Activated T-helper 1 cell treated with anti-CD3 and anti-CD28 coated beads, Interleukin-2, amount 50 U/mL, for 16 hours (primary cell): ENCODE measurements around the gene SLC5A10.

ENCODE experiments used
- DNase-seq, 2 donors: peaks; one replicate each; pipeline ENCODE4 v3.0.0-alpha.2; 2020; ENCODE audit warnings: low read depth in 1 of 2, low spot score in 1 of 2

The SLC5A10 gene

DNA sequence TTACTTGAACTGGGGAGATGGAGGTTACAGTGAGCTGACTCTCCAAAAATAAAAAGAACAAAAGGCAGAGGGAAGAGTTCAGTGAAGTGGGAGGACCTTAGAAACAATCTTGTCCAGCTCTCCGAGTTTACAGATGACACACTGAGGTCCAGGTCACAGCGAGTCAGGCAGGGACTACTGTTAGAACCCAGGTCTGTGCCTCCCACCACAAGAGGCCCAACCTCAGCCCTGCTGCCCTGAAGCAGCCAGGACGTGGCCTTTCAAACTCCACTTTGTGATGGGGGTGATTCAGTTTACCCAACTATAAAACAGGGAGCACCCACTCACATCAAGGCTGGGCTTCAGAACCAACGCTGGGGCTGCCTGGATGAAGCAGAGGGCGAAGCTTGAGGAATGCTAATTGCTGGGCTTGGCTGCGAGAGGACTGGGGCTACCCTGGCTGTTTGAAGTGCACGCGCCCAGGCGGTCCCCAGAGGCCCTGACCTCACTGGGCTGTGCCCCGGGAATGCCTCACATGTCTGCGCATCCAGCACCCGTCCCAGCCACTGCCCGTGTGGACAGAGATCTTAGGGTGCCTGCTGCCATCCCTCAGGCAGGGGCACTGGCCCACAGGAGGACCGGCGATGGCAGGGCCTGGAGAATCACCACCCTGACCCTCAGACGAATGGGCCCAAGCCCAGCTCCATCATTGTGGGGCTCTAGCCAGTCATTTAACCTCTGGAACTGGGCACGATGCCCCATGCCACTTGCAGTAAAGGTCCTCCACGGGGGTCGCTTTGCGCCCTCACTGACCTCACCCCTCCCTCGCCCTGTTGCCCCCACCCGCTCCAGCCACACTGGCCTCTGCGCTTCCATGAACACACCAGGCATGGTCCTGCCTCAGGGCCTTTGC is 11.4 kb downstream of the SLC5A10 start:
- DNase-seq, result no peak

DNA sequence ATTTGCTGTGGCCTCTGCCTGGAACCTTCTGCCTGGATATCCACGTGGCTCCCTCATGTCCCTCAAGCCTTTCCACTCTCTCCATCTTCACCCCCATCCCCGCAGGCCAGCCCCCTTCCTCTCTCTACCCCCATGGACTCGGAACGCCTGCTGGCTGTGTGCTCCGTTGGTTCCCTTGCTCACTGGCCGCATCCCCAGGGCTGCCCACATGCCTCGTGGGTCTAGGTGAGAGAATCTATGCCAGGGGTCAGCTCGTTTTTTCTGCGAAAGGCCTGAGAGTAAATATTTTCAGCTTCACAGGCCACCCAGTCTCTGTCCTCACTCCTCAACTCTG is 12.0 kb downstream of the SLC5A10 start:
- no peak for DNase-seq

DNA sequence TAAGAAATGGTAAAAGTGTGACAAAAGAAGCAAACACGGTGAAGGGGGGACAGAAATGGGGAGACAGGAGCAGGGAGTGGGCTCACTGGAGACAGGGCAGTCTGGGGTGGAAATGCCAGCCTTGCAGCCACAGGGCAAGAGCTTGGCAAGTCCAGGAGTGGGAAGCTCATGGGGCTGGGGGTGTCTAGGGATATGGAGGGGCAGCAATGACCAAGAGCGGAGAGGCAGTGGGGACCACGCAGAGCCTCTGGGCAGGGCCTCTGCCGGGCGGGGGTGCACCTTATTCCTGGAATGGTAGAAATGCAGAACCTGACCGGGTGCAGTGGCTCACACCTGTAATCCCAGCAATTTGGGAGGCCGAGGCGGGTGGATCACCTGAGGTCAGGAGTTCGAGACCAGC is 12.6 kb downstream of the SLC5A10 start:
- DNase-seq, result no peak

DNA sequence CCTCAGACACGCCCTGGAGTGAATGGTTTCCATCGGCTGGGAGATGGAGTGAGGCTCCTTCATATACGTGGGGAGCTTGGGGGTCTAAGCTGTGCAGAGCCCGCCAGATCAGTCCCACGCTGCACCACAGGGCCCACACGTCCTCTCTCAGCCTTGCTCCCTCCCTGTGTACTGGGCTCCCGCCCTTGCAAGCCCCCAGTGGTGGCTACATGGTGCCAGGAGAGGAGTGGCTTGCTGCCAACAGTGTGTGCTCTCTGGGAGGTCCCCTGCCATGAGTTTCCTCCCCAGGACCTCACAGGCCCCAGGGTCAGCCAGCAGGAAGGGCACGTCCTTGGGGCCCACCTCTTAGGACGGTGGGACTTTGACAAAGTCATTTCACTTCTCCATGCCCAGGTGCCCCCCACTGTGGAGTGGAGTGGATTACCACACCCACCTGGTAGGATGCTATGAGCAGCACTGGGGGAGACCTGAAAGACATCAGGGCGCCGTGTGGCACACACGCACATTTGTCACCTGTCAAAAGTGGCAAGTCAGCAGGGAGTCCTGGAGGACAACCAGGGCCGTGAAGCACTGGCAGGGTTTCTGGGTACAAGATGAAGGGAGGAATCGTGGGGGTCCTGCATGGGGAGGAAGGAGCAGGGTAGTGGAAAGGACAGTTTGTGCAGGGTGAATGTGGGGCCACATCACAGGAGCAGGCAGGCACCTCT is 13.7 kb downstream of the SLC5A10 start:
- no peak for DNase-seq

DNA sequence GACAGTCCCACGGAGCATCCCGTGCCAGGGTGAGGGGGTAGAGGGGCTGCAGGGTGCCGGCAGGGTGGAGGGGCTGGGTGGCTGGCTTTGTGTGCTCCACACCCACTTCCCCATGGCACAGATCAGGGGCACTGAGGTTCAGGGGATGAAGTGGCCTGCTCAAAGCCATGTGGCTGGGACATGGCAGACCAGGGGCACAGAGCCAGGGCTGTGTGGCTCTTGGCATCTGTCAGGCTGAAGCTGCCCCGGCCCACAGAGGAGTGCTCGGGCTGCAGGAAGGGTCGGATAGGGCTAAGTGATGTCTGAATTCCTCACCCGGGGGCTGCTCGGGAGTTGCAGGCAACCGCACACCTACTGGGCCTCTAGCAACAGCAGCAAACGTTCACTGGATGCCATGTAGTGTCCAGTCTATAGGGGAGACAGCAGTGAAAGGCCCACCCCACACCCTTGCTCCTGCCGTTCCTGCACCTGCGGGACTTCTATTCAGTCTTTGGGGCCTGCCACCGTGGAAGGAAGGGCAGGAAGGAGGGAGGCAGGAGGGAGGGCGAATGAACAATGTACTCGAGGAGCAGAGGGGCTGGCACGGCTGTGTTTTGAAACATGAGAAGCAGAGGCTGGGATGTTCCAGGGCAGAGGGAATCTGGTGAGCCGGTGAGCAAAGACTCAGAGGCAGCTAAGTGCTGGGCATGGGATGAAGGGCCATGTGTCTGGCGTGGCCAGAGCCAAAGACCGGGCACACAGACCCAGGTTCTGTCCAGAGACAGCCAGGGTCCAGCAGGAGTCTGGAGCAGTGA is 15.1 kb downstream of the SLC5A10 start:
- no peak for DNase-seq

DNA sequence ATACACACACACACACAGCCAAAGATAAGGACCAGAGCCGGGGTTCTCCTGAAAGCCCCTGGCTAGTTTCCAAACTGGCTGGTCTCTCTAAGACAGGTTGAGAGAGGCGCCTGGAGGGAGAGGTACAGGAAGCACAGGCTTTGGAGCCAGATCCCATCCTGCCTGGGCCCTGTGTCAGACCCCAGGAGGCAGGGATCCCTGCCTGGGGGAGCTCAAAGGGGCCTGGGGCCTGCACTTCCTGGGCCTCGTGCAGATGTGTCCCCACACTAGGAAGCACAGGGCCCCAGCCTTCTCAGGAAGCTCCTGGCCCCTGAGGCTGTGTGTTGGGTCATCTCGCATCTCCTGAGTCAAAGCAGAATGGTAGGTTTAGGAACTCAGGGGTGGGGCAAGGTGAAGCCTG is 16.0 kb downstream of the SLC5A10 start:
- DNase-seq, result no peak

DNA sequence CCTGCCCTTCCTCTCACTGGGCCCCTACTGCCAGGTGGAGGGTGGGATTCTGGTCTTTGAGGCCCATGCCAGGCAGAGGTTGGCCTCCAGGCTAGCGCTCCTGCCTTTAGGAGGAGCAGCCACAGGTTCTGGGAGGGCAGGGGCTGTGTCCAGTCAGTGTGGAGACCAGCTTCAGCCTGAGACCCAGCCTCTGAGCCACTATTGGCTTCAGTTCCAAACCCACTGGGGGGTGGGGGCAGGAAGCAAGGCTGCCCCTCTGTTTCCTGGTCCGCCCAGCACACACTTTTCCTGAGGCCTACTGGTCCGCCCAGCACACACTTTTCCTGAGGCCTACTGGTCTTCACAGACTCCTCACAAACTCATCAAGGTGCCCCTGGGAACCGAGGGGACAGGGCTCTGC is 16.4 kb downstream of the SLC5A10 start:
- DNase-seq, result no peak

DNA sequence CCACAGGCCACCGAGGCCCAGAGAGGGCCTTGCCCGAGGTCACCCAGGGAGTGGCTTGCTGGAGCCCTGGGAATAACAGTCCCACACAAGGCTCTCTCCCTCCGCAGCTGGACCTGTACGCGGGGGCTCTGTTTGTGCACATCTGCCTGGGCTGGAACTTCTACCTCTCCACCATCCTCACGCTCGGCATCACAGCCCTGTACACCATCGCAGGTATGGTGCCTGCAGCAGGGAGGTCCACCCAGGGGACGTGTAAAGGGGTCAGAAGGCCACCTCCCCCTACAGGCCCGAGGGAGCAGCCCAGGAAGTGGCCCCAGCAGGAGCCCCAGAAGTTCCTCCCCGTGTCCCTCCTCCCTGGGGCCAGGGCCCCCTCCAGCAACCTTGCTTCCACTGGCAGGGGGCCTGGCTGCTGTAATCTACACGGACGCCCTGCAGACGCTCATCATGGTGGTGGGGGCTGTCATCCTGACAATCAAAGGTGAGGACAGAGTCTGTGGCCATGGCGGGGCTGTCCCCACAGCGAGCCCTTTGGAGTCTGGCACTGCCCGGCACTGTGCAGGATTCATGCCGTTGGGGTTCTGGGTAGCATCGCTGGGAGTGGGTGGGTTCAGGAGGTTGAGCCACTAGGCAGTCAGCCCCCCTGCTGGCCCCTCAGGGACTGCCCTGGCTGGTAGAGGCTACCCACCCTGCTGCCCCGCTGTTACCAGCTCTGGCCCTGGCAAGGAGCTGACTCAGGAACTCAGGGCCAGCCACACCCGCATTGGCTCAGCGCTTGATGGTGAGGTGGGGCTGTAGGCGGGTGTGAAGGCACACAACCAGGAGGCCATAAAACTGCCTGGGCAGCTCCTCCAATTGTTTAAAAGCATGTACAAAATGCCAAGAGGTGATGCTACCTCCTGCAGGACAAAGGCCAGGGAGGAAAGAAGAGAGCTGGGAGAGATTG is 17.3 kb downstream of the SLC5A10 start:
- no peak for DNase-seq

DNA sequence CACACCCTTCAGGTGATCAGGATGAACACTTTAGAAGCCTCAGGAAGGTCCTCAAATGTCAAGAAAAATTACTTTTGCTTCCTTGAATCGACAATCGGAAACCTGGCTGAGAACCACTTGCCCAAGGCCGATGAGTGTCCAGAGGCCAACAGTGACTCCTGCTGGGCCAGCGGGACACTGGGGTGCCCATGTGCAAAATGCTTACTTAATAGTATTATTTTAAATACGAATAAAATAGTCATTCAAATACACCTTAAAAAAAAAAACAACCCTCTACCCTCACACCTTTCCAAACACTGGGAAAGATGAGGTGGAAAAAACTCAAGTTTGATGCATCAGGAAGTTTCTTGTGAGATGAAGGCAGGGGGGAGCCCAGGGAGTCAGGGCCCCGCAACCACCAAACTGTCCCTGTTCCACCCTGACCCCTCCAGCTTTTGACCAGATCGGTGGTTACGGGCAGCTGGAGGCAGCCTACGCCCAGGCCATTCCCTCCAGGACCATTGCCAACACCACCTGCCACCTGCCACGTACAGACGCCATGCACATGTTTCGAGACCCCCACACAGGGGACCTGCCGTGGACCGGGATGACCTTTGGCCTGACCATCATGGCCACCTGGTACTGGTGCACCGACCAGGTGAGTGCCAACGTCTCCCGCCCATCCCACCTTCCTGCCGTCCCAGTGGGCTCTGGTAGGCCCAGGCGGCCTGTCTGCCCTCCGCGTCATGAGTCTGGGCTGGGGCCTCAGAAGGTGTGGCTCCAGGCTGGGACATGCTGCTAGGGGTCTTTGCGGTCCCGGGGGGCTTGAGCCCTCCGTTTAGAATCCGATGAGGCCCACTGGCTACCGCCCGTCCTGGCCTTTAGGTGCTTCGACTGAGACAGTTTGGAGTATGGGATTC is 18.9 kb downstream of the SLC5A10 start:
- no peak for DNase-seq

DNA sequence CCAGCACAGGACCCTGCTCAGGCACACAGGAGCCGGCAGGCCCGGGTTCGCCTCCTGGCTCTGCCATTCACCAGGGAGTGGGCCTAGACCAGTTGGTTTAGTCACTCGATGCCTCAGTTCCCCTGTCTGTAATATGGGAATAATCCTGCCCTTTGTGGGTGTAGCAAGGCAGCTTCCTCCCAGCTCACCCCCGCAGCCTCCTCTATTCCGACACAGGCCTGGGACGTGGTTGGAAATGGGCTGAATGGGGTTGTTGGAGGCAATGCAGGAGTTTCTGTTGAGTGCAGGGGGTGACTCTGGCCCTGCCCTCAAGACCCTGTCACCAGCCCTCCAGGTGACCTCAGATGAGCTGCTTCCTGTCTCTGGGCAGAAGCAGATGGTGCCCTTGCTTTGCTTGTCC is 19.8 kb downstream of the SLC5A10 start:
- no peak for DNase-seq

DNA sequence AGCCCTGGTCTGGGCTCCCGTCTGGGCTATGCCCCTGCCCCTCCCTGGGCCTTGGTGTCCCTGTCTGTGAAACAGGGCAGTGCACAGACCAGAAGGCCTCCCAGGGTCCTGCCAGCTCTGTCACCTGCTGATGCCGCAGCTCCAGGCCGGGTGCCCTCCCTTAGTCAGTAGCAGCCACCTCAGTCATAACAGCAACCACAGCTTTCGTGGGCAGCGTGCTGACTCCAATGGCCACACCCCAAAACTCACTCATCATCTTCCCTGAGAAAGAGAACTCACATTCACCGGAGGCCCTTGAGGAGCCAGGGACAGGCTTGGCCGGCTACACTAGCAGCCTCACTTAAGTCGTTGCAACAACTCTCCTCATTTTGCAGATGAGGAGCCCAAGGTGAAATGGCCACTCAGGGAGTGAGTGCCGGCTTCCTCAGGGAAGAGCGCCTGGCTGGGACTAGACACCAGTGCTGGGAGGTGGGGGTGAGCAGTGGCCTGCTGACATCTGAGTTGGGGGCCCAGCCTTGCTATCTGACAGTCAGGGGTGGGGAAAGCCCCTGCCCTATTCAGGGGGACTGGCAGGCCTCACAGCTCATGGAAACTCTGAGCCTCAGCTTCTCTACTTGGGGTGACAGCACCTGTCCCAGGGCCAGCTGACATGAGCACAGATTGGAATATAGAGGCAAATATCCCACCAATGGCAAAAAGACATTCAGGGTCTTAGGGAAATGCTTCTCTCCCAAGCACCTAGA is 22.6 kb downstream of the SLC5A10 start:
- DNase-seq, result no peak

DNA sequence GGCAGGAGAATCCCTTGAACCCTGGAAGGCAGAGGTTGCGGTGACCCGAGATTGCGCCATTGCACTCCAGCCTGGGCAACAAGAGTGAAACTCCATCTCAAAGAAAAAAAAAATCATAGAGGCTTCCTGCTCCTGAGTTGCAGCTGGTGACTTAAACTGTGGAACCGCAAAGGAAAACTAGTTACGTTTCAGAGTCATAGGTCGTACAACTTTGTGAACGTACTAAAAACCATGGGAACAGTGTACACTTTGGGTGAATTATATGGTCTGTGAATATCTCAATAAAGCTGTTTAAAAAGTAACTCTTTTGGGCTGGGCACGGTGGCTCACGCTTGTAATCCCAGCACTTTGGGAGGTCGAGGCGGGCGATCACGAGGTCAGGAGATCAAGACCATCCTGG is 23.6 kb downstream of the SLC5A10 start:
- DNase-seq, result no peak

DNA sequence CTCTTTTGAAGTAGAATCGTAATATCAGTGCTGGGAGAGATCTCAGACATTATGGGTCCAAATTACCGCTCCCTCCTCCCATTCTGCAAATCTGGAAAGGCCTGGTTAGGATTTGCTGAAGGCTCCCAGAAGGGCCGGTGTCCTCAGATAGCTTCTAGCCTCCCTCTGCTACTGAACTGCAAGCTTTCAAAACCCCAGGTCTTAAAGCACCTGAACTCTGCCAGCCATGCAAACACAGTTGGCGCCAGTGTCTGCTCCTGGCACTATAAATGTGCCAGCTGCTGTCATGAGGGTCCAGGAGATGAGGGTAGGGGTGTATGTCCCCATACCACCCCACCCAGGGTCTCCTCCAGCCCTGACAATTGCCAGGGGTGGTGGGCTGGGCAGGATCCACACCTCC is 24.2 kb downstream of the SLC5A10 start:
- no peak for DNase-seq

DNA sequence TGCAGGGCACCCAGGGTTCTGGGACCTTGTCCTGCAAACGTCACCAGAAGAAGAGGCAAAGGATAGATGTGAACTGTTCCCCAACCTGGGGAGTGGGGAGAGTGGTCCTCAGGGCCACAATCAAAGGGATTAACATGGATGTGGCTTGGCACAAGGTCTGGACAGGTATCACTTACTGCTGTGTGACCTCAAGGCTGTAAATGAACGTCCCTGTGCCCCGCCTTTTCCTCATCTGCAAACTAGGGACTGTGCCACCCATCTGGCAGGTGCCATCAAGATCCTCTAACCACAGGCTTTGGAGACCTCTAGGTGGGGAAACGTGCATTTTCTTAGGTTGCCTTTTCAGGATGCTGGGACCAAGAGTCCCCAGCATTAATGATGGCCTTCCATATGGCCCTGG is 25.1 kb downstream of the SLC5A10 start:
- no peak for DNase-seq

DNA sequence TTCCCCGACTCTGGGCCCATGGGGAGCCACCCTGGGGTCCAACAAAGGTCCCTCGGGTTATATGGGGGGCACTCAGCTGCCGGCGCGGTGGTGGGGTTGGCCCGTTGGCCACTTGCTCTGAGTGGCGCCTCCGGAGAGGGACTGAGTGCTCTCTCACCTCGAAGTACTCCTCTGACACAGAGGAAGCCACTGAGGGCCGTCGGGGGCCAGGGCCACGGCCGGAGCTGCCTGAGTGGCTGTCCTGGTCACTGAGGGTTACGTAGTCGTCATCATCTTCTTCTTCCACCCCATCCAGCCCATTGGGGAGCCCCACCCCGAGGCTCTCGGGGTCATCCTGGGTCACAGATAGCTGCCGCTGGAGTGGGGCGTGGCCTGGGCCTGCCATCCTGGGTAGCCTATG is 25.7 kb downstream of the SLC5A10 start:
- DNase-seq, result no peak

DNA sequence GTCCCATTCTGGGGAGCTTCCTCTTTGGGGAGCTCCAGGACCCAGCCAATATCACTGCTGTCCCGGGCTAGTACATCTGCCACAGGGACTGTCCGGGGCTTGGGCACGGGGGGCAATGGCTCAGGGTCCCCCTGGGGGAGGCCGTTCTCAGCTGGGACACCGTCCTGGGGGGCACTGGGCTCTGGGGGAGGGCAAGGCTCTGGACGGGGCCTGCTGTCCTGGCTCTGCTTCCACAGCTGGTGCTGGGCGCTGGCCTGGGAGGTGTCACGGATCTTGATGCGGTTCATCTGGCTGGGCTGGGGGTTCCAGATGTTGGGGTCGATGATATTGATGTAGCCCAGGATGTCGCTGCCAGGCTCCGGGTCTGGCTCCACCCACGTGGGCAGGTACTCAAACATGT is 26.1 kb downstream of the SLC5A10 start:
- no peak for DNase-seq

DNA sequence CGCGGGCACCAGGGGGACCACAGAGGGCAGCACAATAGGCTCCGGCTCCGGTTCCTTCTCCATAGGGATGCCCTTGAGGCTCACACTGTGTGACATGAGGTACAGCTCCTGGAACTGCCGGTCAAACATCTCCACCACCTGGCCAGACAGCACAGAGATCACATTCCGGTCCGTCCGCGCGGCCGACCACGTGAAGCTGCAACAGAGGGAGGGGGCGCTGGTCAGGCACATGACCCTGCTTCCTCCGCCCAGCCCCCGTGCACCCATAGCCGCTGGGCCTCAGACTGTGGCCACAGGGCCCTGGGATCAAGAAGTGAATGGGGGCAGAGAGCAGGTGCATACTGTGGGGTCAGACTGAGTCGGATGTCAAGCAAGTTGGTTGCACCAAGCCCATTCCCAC is 26.7 kb downstream of the SLC5A10 start:
- DNase-seq, result no peak

DNA sequence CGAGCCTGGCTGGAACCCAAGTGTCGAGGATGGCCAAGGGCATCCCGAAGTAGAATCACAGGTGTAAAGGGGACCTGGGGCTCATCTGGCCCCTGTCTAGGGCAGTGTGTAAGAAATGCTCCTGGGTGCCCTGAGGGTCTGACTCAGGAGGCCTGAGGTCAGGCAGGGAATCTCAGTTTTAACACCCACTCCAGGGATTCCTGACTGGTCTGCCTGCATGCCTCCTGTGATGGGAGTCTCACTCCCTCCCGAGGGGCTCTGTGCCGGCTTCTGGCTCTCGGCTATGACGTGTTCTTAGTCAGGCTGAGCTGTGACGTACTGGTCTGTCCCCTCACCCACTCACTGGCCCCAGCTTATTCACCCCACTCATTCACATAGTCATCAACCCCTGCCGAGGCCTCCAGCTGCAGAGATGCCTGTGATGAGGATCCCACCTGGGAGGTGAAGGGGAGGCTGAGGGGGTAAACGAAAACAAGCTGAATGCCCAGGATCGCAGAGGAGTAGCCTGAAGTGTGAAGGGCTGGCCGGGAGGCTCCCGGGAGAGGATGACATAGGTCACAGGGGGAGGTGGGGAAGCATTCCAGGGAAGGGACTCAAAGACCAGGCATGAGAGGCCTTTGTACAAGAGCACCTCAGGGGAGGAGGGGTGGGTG is 28.8 kb downstream of the SLC5A10 start:
- no peak for DNase-seq

DNA sequence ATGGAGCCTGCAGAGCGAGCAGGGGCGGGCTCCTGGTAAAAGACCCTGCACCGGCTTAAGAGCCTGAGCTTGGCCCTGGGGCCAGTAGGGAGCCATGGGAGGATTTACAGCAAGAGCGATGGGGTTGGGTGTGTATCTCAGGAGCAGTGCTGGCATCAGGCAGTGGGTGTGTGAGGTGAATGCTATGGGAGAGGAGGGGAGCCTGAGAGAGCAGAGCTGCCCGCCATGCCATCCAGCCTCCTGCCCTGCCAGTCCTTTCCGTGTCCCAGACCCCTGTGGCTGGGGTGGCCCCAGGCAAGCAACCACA is 29.3 kb downstream of the SLC5A10 start:
- DNase-seq, result no peak
